HCT116 (cell line): ENCODE data around the gene MAP2K5.

Experiments
- CBX3 ChIP-seq: IDR thresholded peaks from 2 replicates; pipeline ENCODE4 v1.6.1; 2012; ENCODE audit warnings: low read depth
- CEBPB ChIP-seq: IDR thresholded peaks from 2 replicates; pipeline ENCODE4 v1.6.1; 2012; ENCODE audit warnings: low read depth
- CTCF ChIP-seq, 3 experiments: fragments of 200-600 bp in 1 of 3; sonication (generic) in 1 of 3; IDR thresholded peaks in 2 of 3; conservative IDR thresholded peaks in 1 of 3; 2 replicates each; pipeline ENCODE4 v1.5.1; 2012 to 2017; ENCODE audit warnings: low read depth in 2 of 3, low read length in 2 of 3, antibody characterized with exemption in 1 of 3, borderline replicate concordance in 1 of 3, control low read depth in 1 of 3, mild to moderate bottlenecking in 1 of 3, mixed read lengths in 1 of 3, mixed run types in 1 of 3, moderate library complexity in 1 of 3; ENCODE audit not compliant: insufficient read depth in 1 of 3
- EGR1 ChIP-seq: IDR thresholded peaks from 2 replicates; pipeline ENCODE4 v1.6.1; 2012; ENCODE audit warnings: low read depth
- EZH2 ChIP-seq: fragments of 200-600 bp; sonication (generic); IDR thresholded peaks from 2 replicates; pipeline ENCODE4 v1.6.1; 2017; ENCODE audit warnings: antibody characterized with exemption, mixed run types
- EZH2phosphoT487 ChIP-seq: fragments of 200-600 bp; IDR thresholded peaks from 2 replicates; pipeline ENCODE4 v1.6.1; 2018; ENCODE audit warnings: antibody characterized with exemption, borderline replicate concordance
- FOSL1 ChIP-seq: IDR thresholded peaks from 2 replicates; pipeline ENCODE4 v1.6.1; 2012; ENCODE audit warnings: low read depth
- MAX ChIP-seq: IDR thresholded peaks from 2 replicates; pipeline ENCODE4 v1.6.1; 2012
- POLR2A ChIP-seq: IDR thresholded peaks from 2 replicates; pipeline ENCODE4 v1.7.0; 2011; ENCODE audit warnings: borderline replicate concordance; ENCODE audit not compliant: insufficient read depth, insufficient read length; ENCODE audit errors: extremely low read depth
- POLR2AphosphoS5 ChIP-seq: IDR thresholded peaks from 2 replicates; pipeline ENCODE4 v1.6.1; 2011; ENCODE audit warnings: mild to moderate bottlenecking, low read depth, low read length, moderate library complexity
- SIN3A ChIP-seq: IDR thresholded peaks from 2 replicates; pipeline ENCODE4 v1.6.1; 2012; ENCODE audit warnings: low read depth
- TCF7L2 ChIP-seq: IDR thresholded peaks from 2 replicates; pipeline ENCODE4 v1.7.0; 2011; ENCODE audit warnings: borderline replicate concordance, inconsistent platforms; ENCODE audit not compliant: insufficient read depth, insufficient read length; ENCODE audit errors: extremely low read depth
- ZNF274 ChIP-seq: fragments of 200-500 bp; sonication (Bioruptor generic); IDR thresholded peaks from 2 replicates; pipeline ENCODE4 v1.6.1; 2014; ENCODE audit warnings: mild to moderate bottlenecking, low read depth, low read length, inconsistent platforms

- TF ChIP-seq EZH2 (no peak), CBX3 (no peak), CTCF (IDR thresholded peaks at IDR 0.05 in 2 of 3, conservative IDR thresholded peaks at IDR 0.05 in 1 of 3; ENCODE audit: borderline replicate concordance in 1 of 3, insufficient read depth in 1 of 3, low read depth in 2 of 3, low read length in 2 of 3) (no peak), POLR2AphosphoS5 (no peak), POLR2A (no peak), EGR1 (no peak), SIN3A (no peak), TCF7L2 (no peak), MAX (no peak), ZNF274 (no peak), EZH2phosphoT487 (no peak), FOSL1 (no peak), CEBPB (no peak)
Measured at GRCh38 chr15:67511606-67512005, 30.9 kb upstream of the MAP2K5 start.
